Measurements from ENCODE around the gene PPP1R2.

The PPP1R2 gene

DNA sequence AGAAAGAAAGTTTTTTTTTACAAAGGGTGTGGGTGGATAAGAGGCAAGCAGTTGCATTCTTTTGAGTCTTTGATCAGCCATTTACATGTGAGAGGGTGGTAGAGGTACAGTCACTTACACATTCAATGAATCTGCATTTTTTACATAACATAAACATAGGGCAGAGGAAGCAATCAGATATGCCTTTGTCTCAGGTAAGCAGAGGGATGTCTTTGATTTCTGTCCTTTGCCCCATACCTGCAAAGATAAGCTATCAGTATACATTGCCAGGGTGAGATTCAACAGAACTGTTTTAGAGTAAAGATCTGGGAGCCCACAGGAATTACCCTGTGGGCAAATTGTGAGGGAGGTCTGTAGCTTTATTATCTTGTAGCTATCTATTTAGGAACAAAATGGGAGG, 5.4 kb upstream of the PPP1R2 start:
- Histone ChIP-seq H2BK120ac (ENCODE audit: low read depth, low read length) (no peak overlapping the region), H3K23ac (ENCODE audit: low read length) (no peak overlapping the region), H3K79me2 (ENCODE audit: control insufficient read depth, insufficient read depth, low read length) (no peaks in the 10 kb centered on the region), H4K5ac (ENCODE audit: low read length) (no peak overlapping the region), H4K8ac (ENCODE audit: low read depth, low read length) (no peak overlapping the region), H3K9ac (ENCODE audit: low read length) (no peak overlapping the region), H2BK15ac (replicated peaks; ENCODE audit: low read depth) (no peak overlapping the region), H3K4me3 (ENCODE audit: low read length) (no peak overlapping the region), H3K4me1 (ENCODE audit: control insufficient read depth, low read depth, low read length) (peaks cover 2% of the 10 kb centered on the region), H3K27ac (ENCODE audit: low read depth, low read length) (no peak overlapping the region), H3K4ac (ENCODE audit: low read depth, low read length) (no peak overlapping the region), H3K18ac (ENCODE audit: low read length) (no peak overlapping the region), H3K4me2 (ENCODE audit: low read length) (no peak overlapping the region), H2AK5ac (ENCODE audit: low read length) (no peak overlapping the region), H2BK5ac (ENCODE audit: low read length) (no peak overlapping the region), H3K56ac (ENCODE audit: low read length) (no peak overlapping the region), H3K79me1 (ENCODE audit: low read length) (no peaks in the 10 kb centered on the region), H3K36me3 (ENCODE audit: control insufficient read depth, insufficient read depth, low read length) (no peaks in the 10 kb centered on the region), H3K27me3 (ENCODE audit: insufficient read depth, low read length, poor library complexity) (no peaks in the 10 kb centered on the region)
- DNase-seq, result peak; percentile 70

DNA sequence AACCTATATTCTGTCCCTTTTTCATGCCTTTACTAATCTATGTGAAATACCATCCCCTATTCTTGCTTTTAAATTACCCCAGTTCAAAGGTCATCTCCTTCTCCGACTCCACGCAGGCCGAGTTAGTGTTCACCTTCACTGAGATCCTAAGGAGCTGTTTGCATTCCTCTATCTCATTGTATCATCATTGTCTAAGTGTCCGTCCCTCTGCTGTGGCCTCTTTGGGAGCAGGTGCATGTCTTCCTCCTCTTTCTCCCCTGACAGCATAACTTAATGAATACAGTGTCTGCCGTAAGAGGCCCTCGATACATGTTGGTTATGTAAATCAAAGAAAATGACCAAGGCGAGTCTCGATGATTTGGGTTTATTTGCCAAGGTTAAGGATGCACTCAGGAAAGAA, 4.9 kb upstream of the PPP1R2 start:
- H2AK5ac ChIP-seq (ENCODE audit: low read length), result no peak overlapping the region
- no CpG with 5 or more reads among the region's 8 CpGs for WGBS (ENCODE audit: extremely low coverage, insufficient coverage, low lambda C conversion rate)
- H3K4me3 ChIP-seq (ENCODE audit: low read length), result no peak overlapping the region
- H3K56ac ChIP-seq (ENCODE audit: low read length), result no peak overlapping the region
- no peak overlapping the region for H3K18ac ChIP-seq (ENCODE audit: low read length)
- H3K4ac ChIP-seq (ENCODE audit: low read depth, low read length), result no peak overlapping the region
- no peak overlapping the region for H3K23ac ChIP-seq (ENCODE audit: low read length)
- H3K79me2 ChIP-seq (ENCODE audit: control insufficient read depth, insufficient read depth, low read length), result no peaks in the 10 kb centered on the region
- no peak overlapping the region for H2BK5ac ChIP-seq (ENCODE audit: low read length)
- H3K9ac ChIP-seq (ENCODE audit: low read length), result no peak overlapping the region
- no peak overlapping the region for H4K8ac ChIP-seq (ENCODE audit: low read depth, low read length)
- peaks cover 2% of the 10 kb centered on the region for H3K4me1 ChIP-seq (ENCODE audit: control insufficient read depth, low read depth, low read length)
- H2BK15ac ChIP-seq (replicated peaks; ENCODE audit: low read depth), result no peak overlapping the region
- H4K5ac ChIP-seq (ENCODE audit: low read length), result no peak overlapping the region
- DNase-seq, result no peak
- no peak overlapping the region for H2BK120ac ChIP-seq (ENCODE audit: low read depth, low read length)
- H3K79me1 ChIP-seq (ENCODE audit: low read length), result no peaks in the 10 kb centered on the region
- no peaks in the 10 kb centered on the region for H3K36me3 ChIP-seq (ENCODE audit: control insufficient read depth, insufficient read depth, low read length)
- H3K27me3 ChIP-seq (ENCODE audit: insufficient read depth, low read length, poor library complexity), result no peaks in the 10 kb centered on the region
- H3K27ac ChIP-seq (ENCODE audit: low read depth, low read length), result no peak overlapping the region
- H3K4me2 ChIP-seq (ENCODE audit: low read length), result no peak overlapping the region

DNA sequence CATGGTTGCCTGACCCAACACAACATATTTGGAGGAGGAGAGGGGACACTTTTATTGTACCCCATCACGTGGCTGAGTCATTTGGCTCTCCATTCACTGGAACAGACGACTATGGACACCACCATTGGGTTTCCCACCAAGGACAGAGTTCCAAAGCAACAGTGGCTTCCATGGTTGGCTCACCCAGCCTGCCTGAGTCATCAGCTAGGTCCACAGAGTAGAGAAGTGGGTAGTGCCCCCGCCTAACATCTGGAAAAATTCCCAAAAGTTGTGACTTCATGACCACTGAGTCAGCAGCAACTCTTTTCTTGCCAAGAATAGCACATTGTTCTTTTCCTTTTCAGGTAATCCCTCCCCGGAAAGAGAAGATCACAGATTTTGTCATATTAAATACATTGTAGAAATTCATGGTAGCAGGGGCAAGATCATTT, 3.0 kb upstream of the PPP1R2 start:
- H3K56ac ChIP-seq (ENCODE audit: low read length), result no peak overlapping the region
- no peaks in the 10 kb centered on the region for H3K27me3 ChIP-seq (ENCODE audit: insufficient read depth, low read length, poor library complexity)
- peaks cover 5% of the 10 kb centered on the region for H3K4me1 ChIP-seq (ENCODE audit: control insufficient read depth, low read depth, low read length)
- no peak overlapping the region for H2BK120ac ChIP-seq (ENCODE audit: low read depth, low read length)
- no peak overlapping the region for H3K23ac ChIP-seq (ENCODE audit: low read length)
- no peak overlapping the region for H3K9ac ChIP-seq (ENCODE audit: low read length)
- no CpG with 5 or more reads among the region's 4 CpGs for WGBS (ENCODE audit: extremely low coverage, insufficient coverage, low lambda C conversion rate)
- H3K36me3 ChIP-seq (ENCODE audit: control insufficient read depth, insufficient read depth, low read length), result no peaks in the 10 kb centered on the region
- no peak overlapping the region for H2BK5ac ChIP-seq (ENCODE audit: low read length)
- no peak overlapping the region for H2BK15ac ChIP-seq (replicated peaks; ENCODE audit: low read depth)
- no peak overlapping the region for H3K18ac ChIP-seq (ENCODE audit: low read length)
- no peak overlapping the region for H3K4ac ChIP-seq (ENCODE audit: low read depth, low read length)
- H3K79me2 ChIP-seq (ENCODE audit: control insufficient read depth, insufficient read depth, low read length), result peaks cover 4% of the 10 kb centered on the region
- no peak overlapping the region for H3K27ac ChIP-seq (ENCODE audit: low read depth, low read length)
- DNase-seq, result no peak
- no peak overlapping the region for H3K4me2 ChIP-seq (ENCODE audit: low read length)
- H2AK5ac ChIP-seq (ENCODE audit: low read length), result no peak overlapping the region
- H3K79me1 ChIP-seq (ENCODE audit: low read length), result peaks cover 3% of the 10 kb centered on the region
- no peak overlapping the region for H4K5ac ChIP-seq (ENCODE audit: low read length)
- no peak overlapping the region for H3K4me3 ChIP-seq (ENCODE audit: low read length)
- H4K8ac ChIP-seq (ENCODE audit: low read depth, low read length), result no peak overlapping the region

DNA sequence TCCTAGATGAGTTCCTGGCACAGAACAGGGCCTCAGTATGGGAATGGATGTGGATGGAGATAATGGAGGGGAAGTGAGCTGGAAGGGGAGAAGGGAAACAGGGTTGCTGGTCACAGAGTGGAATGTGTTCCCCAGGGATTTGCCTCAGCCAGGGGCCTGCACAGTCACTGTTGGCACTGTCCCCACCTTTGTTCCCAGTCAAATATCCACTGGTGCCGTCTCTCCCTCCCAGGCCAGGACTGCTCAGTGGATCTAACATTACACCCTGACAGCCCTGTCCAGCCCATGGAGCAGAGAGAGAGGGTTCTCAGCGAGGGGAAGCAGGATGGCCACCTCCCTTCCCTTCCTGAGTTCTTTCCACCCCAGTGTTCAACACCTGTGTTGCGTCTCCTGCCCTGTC, 1.5 kb upstream of the PPP1R2 start:
- H4K5ac ChIP-seq (ENCODE audit: low read length), result no peak overlapping the region
- peaks cover 5% of the 10 kb centered on the region for H3K79me1 ChIP-seq (ENCODE audit: low read length)
- H3K23ac ChIP-seq (ENCODE audit: low read length), result no peak overlapping the region
- no peak overlapping the region for H4K8ac ChIP-seq (ENCODE audit: low read depth, low read length)
- no peak overlapping the region for H2BK120ac ChIP-seq (ENCODE audit: low read depth, low read length)
- H3K4me2 ChIP-seq (ENCODE audit: low read length), result no peak overlapping the region
- H2BK15ac ChIP-seq (replicated peaks; ENCODE audit: low read depth), result no peak overlapping the region
- H3K4me1 ChIP-seq (ENCODE audit: control insufficient read depth, low read depth, low read length), result peaks cover 5% of the 10 kb centered on the region
- no peak overlapping the region for H2AK5ac ChIP-seq (ENCODE audit: low read length)
- H3K27me3 ChIP-seq (ENCODE audit: insufficient read depth, low read length, poor library complexity), result no peaks in the 10 kb centered on the region
- H3K36me3 ChIP-seq (ENCODE audit: control insufficient read depth, insufficient read depth, low read length), result no peaks in the 10 kb centered on the region
- no peak for DNase-seq
- no peak overlapping the region for H3K56ac ChIP-seq (ENCODE audit: low read length)
- H3K4ac ChIP-seq (ENCODE audit: low read depth, low read length), result no peak overlapping the region
- WGBS (ENCODE audit: extremely low coverage, insufficient coverage, low lambda C conversion rate), result no CpG with 5 or more reads among the region's 3 CpGs
- H3K4me3 ChIP-seq (ENCODE audit: low read length), result no peak overlapping the region
- H3K18ac ChIP-seq (ENCODE audit: low read length), result no peak overlapping the region
- H3K9ac ChIP-seq (ENCODE audit: low read length), result no peak overlapping the region
- H3K27ac ChIP-seq (ENCODE audit: low read depth, low read length), result no peak overlapping the region
- H3K79me2 ChIP-seq (ENCODE audit: control insufficient read depth, insufficient read depth, low read length), result peaks cover 7% of the 10 kb centered on the region
- no peak overlapping the region for H2BK5ac ChIP-seq (ENCODE audit: low read length)

DNA sequence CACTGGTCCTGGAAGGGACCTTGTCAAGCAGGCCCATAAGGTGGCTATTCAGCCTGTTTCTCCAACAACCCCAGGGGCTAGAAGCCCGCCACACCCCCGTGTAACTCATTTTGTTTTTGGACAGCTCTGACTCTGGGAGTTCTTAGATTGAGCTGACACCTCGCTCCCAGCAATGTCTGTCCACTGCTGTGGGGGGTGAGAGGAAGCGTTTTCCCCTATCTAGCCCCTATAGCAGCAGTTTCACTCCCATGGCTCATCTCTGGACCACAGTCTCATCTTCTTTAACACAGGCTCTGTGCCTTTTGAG, 1.1 kb upstream of the PPP1R2 start:
- no peak overlapping the region for H3K9ac ChIP-seq (ENCODE audit: low read length)
- H4K8ac ChIP-seq (ENCODE audit: low read depth, low read length), result no peak overlapping the region
- H3K56ac ChIP-seq (ENCODE audit: low read length), result peak overlapping the region; percentile 31
- H3K4ac ChIP-seq (ENCODE audit: low read depth, low read length), result no peak overlapping the region
- no peak overlapping the region for H3K27ac ChIP-seq (ENCODE audit: low read depth, low read length)
- no peaks in the 10 kb centered on the region for H3K36me3 ChIP-seq (ENCODE audit: control insufficient read depth, insufficient read depth, low read length)
- H2BK15ac ChIP-seq (replicated peaks; ENCODE audit: low read depth), result no peak overlapping the region
- H3K23ac ChIP-seq (ENCODE audit: low read length), result no peak overlapping the region
- H3K27me3 ChIP-seq (ENCODE audit: insufficient read depth, low read length, poor library complexity), result no peaks in the 10 kb centered on the region
- no peak overlapping the region for H2BK5ac ChIP-seq (ENCODE audit: low read length)
- H4K5ac ChIP-seq (ENCODE audit: low read length), result no peak overlapping the region
- peaks cover 5% of the 10 kb centered on the region for H3K79me1 ChIP-seq (ENCODE audit: low read length)
- peaks cover 10% of the 10 kb centered on the region for H3K79me2 ChIP-seq (ENCODE audit: control insufficient read depth, insufficient read depth, low read length)
- H3K4me2 ChIP-seq (ENCODE audit: low read length), result no peak overlapping the region
- no peak for DNase-seq
- H3K18ac ChIP-seq (ENCODE audit: low read length), result no peak overlapping the region
- H2AK5ac ChIP-seq (ENCODE audit: low read length), result no peak overlapping the region
- no peak overlapping the region for H3K4me3 ChIP-seq (ENCODE audit: low read length)
- H2BK120ac ChIP-seq (ENCODE audit: low read depth, low read length), result no peak overlapping the region
- H3K4me1 ChIP-seq (ENCODE audit: control insufficient read depth, low read depth, low read length), result peaks cover 5% of the 10 kb centered on the region
- WGBS (ENCODE audit: extremely low coverage, insufficient coverage, low lambda C conversion rate), result no CpG with 5 or more reads among the region's 4 CpGs

DNA sequence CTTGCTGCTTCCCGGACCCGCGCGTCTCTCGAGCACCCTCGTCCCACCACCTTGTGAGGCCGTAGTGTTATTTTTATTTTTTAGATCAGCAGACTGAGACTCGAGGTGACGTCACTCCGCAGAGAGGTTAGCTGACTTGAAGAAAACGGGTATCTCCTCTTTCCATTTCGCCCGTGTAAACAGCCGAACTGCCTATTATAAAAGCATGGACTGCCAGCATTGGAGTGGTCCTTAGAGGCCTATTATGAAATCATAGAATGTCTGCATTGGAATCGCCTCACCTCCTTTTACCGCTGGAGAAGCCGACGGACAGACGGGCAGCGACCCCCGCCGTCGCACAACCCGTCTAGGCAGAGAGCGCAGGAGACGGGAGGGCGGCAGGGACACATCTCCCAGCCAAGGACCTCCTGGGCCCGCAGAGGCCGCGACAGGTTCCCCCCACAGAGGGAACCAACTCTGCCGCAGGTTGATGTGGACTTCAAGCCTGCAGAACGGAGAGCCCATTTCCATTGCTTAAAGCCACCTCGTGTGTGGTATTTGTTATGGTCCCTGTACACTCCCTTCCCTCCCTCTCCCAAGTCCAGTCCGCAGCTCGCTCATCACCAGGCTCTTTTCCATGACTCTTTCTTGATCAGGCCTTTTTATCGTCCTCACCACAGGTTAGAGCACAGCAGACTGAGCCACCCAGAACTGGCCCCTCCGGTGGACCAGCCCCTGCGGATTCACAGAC, 540 bp upstream of the PPP1R2 start:
- H3K4me3 ChIP-seq (ENCODE audit: low read length), result peak overlapping the region; percentile 76
- H3K23ac ChIP-seq (ENCODE audit: low read length), result no peak overlapping the region
- no peak overlapping the region for H4K8ac ChIP-seq (ENCODE audit: low read depth, low read length)
- peak overlapping the region; percentile 82 for H3K56ac ChIP-seq (ENCODE audit: low read length)
- no peak overlapping the region for H4K5ac ChIP-seq (ENCODE audit: low read length)
- H3K4ac ChIP-seq (ENCODE audit: low read depth, low read length), result no peak overlapping the region
- H3K18ac ChIP-seq (ENCODE audit: low read length), result no peak overlapping the region
- no peak overlapping the region for H2BK5ac ChIP-seq (ENCODE audit: low read length)
- H3K4me2 ChIP-seq (ENCODE audit: low read length), result peak overlapping the region; percentile 90
- H3K27me3 ChIP-seq (ENCODE audit: insufficient read depth, low read length, poor library complexity), result no peaks in the 10 kb centered on the region
- no peak overlapping the region for H2AK5ac ChIP-seq (ENCODE audit: low read length)
- H3K79me1 ChIP-seq (ENCODE audit: low read length), result peaks cover 5% of the 10 kb centered on the region
- no peak overlapping the region for H2BK15ac ChIP-seq (replicated peaks; ENCODE audit: low read depth)
- no peak overlapping the region for H2BK120ac ChIP-seq (ENCODE audit: low read depth, low read length)
- peaks cover 3% of the 10 kb centered on the region for H3K4me1 ChIP-seq (ENCODE audit: control insufficient read depth, low read depth, low read length)
- H3K9ac ChIP-seq (ENCODE audit: low read length), result peak overlapping the region; percentile 75
- no CpG with 5 or more reads among the region's 38 CpGs for WGBS (ENCODE audit: extremely low coverage, insufficient coverage, low lambda C conversion rate)
- H3K79me2 ChIP-seq (ENCODE audit: control insufficient read depth, insufficient read depth, low read length), result peaks cover 13% of the 10 kb centered on the region
- H3K36me3 ChIP-seq (ENCODE audit: control insufficient read depth, insufficient read depth, low read length), result no peaks in the 10 kb centered on the region
- DNase-seq, result peak; percentile 61
- no peak overlapping the region for H3K27ac ChIP-seq (ENCODE audit: low read depth, low read length)
